HG03097 (cell line): ENCODE data around the gene MAST3.
"Not testable (repeated sequence)": the region's sequence is repeated elsewhere in the genome, so short reads cannot be mapped to it uniquely, and the experiment has no call there.

Experiments used
- ATAC-seq: cut with Tn5 transposase; IDR thresholded peaks from one replicate; pipeline ENCODE4 v1.9.1; 2021; ENCODE audit not compliant: unreplicated experiment, low FRiP score

Gene MAST3

DNA sequence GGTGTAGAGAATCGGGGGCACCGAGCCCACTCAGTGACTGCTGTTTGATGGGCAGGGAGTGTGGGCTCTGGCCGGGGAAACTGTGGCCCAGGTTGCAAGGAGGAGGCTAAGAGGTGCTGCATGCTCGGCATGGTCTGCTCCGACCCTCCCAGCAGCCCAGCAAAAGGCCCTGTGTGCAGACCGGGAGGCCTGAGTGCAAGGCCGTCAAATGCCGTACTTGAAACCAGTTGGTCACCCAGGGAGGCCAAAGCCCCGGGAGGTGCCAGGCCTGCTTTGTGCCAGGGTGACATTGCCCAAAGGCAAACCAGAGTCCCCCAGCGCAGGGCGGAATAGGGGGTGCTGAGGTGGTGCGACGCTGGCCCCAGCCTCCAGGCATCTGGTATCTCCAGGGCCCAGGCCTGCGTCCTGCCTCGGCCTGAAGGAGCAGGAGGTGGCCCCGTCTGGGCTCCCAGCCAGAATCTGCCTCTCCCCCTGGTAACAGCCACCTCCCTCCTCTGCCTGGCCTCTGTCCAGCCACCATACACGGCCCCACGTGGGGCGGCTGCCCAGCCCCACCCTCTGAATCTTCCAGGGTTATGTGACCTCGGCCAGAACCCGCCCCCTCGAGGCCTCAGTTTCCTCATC, 59.4 kb downstream of the MAST3 start:
- no peak for ATAC-seq

DNA sequence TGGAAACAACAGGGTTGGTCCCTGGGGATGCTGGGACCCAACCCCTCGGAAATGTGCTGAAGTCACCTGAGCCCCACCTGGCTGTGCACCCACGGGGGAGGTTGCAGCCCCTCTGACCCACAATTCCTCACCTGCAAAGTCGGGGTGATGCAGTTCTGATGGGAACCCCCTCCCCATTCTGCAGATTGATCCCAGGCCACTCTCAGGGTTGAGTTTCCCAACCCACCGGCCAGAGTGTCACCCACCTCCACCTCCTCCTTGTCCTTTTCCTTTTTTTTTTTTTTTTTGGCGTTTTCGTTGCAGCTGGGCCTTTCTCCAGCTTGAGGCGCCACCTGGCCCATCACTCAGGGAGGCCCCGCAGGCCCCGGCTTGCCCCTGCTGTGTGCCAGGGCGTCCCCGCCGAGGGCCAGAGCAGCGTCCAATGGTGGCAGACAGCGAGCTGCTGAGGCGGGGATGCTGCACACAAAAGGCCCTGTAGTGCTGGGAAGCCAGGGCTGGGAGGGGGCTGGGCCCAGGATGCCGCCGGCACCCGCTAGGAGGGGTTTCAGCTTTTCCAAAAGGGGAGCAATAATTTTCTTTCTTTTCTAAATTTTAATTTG, 60.0 kb downstream of the MAST3 start:
- ATAC-seq: no peak

DNA sequence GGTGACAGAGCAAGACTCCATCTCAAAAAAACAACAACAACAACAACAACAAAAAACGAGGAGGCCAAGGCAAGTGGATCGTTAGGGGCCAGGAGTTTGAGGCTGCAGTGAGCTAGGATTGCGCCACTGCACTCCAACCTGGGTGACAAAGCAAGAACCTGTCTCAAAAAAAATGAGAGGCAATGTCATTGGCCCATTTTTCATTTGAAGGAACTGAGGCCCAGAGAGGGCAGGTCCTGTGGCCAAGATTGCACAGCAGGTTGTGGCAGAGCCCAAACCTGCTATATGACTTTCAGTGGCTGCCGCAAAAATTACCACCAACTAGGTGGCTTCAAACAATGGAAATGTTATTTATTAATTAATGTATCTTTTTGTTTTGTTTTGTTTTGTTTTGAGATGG, 60.9 kb downstream of the MAST3 start:
- ATAC-seq: no peak

DNA sequence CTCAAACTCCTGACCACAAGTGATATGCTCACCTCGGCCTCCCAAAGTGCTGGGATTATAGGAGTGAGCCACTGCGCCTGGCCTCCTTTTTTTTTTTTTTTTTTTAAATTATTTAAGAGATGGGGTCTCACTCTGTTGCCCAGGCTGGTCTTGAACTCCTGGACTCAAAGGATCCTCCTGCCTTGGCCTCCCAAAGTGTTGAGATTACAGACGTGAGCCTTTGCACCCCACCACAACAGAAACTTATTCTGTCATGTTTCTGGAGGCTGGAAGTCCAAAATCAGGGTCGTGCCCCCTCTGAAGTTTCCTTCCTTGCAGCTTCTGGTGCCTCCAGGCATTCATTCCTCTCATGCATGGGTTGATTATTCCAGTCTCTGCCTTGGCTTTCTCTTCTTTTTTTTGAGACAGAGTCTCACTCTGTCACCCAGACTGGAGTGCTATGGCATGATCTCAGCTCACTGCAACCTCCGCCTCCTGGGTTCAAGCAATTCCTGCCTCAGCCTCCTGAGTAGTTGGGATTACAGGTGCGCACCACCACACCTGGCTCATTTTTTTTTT, 61.6 kb downstream of the MAST3 start:
- not testable (repeated sequence) for ATAC-seq

DNA sequence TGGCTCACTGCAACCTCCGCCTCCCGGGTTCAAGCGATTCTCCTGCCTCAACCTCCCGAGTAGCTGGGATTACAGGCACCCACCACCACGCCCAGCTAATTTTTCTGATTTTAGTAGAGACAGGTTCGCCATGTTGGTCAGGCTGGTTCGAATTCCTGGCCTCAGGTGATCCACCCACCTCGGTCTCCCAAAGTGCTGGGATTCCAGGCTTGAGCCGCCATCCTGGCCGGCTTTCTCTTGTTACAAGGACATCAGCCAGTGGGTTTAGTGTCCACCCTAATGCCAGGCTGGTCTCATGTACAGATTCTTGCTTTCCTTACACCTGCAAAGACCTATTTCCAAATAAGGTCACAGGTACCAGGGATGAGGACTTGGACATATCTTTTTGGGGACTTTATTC, 62.2 kb downstream of the MAST3 start:
- ATAC-seq: no peak

DNA sequence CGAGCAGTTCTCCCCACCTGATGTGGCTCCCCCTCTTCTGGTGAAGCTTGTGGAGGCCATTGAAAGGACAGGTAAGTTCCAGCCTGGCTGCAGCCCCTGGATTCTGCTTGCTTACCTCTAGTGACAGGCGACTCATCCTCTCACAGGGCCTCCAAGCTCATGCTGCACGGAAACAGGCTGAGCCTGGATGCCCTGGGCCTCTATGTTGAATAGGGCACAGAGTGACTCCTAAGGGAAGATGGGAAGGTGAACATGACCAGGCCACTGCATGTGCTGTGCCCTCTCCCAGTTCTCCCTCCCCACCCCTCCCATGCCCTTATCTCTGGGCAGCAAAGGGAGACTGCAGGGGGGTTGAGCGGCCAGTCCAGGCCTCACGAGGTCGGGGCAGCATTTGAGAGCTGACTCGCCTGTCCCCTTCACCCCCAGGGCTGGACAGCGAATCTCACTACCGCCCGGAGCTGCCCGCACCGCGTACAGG, 63.0 kb downstream of the MAST3 start:
- ATAC-seq: no peak

DNA sequence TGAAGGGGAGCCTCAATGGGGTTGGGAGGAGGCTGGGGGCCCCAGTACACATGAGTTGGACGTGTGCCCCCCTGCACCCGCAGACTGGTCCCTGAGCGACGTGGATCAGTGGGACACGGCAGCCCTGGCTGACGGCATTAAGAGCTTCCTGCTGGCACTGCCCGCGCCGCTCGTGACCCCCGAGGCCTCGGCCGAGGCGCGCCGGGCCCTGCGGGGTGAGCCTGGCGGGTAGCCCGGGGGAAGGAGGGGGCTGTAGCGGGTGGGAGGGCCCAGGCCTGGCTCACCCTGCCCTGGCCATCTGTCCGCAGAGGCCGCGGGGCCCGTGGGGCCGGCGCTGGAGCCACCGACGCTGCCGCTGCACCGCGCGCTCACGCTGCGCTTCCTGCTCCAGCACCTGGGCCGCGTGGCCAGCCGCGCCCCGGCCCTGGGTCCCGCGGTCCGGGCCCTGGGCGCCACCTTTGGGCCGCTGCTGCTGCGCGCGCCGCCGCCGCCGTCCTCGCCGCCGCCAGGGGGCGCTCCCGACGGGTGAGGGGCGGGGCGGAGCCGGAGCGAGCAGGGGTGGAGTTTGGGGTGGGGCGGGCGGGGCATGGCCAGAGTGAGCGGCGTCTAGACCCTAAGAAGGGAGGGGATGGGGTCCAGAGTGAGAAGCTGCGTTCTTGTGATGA, 63.5 kb downstream of the MAST3 start:
- ATAC-seq: peak; percentile 60

DNA sequence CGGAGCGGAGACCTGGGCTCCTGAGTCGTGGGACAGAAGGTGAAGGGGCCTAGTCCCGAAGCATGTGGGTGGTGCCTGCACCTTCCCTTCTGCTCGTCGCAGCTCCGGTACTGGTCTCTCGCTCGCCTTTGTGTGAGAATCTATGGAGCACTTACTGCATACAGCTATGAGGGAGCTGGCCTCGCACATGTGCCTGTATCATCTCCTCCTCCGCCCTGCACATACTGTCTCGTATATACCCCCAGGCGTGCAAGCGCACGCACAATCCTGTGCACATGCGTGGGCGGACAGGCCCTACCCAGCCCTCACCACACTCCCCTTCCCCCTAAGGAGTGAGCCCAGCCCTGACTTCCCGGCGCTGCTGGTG, 64.0 kb downstream of the MAST3 start:
- ATAC-seq: no peak

DNA sequence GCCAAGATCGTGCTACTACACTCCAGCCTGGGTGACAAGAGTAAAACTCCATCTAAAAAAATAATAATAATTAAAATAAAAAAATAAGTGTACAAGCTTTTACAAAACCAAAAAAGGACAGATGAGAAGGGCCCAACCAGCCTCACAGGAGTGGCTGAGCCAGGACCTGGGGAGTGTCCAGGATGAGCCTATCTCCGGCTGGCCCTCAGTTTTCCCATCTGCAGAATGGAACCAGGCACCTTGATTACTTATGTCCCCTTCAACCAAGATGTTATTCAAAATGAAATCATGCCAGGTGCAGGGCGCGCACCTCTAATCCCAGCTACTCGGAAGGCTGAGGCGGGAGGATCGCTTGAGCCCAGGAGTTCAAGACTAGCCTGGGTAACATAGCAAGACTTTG, 66.5 kb downstream of the MAST3 start:
- ATAC-seq: no peak

DNA sequence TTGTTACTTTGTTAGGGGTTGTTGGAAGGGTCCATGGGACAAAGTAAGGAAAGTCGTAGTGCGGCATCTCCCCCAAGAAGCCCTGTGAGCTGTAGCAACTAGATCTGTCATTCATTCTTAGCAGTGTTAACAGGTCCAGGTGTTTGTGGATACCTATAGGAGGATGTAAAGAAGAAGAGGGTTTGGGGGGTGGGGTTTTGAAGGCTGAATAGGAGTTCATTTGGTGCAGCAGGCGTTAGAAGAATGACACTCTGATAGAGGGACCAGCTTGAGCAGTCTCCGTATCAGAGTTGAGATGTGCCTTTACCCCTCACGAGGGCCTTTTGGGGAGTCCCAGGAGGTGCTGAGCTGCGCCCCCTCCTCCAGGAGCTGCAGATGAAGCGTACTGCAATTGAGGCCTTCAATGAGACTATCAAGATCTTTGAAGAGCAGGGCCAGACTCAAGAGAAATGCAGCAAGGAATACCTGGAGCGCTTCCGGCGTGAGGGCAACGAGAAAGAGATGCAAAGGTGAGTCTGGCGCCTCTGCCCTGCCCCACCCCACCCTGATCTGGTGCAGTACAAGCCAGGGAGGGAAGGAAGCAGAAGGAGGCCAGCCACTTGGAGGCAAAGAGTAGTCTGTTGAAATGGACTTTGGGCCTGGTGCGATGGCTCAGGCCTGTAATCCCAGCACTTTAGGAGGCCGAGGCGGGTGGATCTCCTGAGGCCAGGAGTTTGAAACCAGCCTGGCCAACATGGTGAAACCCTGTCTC, 68.4 kb downstream of the MAST3 start:
- no peak for ATAC-seq

DNA sequence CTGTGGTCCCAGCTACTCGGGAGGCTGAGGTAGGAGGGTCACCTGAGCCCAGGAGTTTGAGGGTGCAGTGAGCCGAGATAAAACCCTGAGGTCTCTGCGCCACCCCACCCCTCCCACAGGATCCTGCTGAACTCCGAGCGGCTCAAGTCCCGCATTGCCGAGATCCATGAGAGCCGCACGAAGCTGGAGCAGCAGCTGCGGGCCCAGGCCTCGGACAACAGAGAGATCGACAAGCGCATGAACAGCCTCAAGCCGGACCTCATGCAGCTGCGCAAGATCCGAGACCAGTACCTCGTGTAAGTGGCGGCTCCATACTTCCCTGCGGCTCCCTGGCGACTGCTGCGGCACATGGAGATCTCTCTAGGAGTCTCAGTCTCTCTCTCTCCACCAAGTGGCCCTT, 69.4 kb downstream of the MAST3 start:
- ATAC-seq: no peak

DNA sequence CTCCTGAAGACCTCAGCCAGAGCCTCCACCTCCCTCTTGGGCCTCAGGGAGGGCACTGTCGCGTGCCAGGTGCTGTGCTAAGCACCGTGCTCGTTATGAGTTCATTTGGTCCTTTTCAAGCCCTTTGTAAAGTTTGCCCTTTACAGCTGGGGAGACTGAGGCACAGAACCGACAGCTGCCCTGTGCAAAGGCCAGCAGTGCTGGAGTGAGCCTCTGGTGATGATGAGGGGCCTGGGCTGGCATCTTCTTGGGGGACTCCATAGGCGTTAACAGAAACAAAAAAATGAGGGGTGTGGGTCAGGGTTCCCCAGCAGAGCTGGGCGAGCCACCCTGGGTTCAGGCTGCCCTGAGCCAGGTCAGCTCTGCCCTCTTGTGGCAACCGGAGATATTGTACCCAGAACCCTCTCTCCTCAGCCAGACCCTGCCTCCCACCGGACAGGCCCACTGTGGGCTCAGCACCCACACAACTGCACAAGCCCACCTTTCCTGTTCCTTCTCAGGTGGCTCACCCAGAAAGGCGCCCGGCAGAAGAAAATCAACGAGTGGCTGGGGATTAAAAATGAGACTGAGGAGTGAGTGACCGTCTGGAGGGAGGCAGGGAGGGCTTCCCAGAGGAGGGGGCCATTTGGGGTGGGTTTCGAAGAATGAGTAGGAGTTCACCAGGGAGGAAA, 70.5 kb downstream of the MAST3 start:
- ATAC-seq: no peak

DNA sequence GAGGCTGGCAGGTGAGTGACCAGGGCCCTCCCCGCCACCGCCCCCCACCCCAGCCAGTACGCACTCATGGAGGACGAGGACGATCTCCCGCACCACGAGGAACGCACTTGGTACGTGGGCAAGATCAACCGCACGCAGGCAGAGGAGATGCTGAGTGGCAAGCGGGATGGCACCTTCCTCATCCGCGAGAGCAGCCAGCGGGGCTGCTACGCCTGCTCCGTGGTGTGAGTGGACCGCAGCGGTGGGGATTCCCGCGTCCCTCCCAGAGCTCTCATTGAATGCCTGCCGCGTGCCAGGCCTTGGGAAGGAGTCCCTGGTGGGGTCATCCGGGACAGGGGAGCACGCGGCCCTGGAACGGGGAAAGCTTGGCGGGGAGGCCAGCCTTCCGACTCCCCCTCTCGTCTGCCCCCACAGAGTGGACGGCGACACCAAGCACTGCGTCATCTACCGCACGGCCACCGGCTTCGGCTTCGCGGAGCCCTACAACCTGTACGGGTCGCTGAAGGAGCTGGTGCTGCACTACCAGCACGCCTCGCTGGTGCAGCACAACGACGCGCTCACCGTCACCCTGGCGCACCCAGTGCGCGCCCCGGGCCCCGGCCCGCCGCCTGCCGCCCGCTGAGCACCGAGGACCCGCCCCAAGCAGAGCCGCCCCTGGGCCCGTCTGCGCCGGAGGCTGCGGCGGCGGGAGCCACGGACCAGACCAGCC, 71.2 kb downstream of the MAST3 start:
- ATAC-seq: no peak

DNA sequence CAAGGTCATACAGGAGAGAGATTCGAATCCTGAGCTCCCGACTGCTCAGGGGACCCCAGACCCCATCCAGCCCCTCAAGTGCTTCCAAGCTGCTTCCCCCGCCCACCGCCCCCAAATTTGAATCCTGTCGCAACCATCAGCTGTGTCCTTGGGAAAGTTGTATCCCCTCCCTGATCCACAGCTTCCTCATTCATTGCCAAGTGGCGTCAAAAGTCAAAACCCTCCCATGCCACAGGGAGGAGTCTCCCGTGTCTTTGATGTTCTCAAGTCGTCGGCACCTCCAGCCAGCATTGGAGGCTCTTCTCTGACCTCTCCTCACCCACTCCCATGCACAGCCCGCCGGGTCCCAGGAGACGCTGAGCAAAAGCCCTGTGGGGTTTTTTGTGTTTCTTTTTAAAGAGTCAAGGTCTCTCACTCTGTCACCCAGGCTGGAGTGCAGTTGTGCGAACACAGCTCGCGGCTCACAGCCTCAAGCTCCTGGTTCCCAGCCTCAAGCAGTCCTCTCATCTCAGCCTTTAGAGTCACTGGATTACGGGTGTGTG, 73.2 kb downstream of the MAST3 start:
- no peak for ATAC-seq

DNA sequence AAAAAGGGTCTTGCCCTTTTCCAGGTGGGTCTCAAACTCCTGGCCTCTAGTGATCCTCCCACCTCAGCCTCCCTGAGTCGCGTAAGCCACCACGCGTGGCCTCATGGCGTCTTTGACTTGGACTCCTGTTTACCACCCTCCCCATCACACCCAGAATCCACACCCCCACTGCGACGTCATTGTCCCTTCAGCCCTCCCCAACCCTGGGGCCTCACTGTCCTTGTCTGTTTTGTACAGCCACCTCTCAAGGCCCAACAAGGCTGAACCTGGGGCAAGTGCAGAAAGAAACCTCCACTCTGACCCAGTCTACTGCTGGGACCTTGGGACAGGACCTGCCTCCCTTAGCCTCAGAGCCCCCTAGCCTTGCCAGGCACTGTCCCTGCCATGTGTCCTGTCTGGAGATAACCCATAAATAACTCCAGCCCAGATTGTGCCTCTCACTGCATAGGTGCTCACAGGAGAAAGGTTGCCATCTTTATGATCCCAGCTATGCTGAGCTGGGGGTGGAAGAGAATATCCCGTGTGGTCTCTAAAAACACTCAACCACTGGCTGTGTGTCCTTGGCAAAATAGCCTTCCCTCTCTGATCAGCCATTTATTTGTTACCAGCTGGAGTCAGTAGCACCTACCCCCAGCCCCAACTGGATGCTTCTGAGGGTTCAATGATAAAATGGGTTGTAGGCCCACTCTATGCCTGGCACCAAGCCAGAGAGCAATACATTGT, 74.2 kb downstream of the MAST3 start:
- ATAC-seq: no peak

DNA sequence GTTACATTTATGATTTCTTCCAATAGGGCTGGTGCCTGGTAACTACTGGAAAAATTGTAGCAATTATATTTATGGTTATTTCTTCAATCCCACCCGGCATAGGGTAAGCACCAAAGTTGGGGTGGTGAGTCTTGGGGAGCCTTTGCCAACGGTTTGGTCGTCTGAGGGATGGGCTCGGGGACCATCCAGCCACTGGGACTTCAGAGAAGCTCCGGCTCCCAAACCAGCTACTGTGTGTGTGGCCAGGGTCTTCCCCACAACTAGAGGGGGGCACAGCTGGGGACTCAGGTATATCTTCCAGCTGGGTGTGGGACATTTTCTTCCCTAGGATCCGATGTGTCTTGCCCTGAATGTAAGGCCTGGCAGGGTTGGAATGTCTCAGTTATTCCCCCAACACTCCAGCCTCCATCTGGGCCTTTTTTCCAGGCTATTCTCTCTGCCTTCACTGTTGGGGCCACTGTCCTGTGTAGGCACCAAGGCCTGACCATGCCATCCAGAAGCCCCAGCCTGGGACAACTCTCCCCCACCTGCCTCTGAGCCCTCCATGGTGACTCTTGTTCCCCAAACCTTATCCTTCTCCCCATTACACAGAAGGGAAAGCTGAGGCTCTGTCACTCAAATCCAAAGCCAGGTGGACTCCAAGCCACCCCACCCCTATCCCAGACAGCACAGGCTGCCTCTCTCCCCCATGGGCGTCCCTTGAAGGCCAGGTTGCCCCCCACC, 74.9 kb downstream of the MAST3 start:
- no peak for ATAC-seq

DNA sequence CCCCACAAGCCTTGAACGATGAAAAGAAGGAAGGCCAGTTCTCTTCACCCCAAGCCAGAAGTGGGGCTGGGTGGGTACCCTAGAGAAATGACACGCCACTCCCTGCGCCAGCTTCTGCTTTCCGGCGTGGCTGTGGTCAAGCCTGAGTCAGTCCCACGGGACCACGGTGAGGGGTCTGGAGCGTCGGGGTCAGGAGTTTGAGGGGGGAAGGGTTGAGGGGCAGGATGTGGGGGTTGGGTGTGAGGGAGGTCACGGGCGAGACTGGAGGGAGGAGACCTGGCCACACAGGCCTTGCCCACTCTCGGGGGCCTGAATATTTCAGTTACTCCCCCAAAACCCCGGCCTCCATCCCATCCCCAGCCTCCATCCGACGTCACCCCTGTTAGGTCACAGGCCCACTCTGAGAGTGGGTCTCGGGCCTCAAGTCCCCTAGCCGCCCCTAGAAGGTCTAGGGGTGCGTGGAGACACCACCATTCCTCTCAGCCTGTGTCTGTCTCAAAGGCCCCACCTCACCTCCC, 75.5 kb downstream of the MAST3 start:
- ATAC-seq: peak; percentile 21

DNA sequence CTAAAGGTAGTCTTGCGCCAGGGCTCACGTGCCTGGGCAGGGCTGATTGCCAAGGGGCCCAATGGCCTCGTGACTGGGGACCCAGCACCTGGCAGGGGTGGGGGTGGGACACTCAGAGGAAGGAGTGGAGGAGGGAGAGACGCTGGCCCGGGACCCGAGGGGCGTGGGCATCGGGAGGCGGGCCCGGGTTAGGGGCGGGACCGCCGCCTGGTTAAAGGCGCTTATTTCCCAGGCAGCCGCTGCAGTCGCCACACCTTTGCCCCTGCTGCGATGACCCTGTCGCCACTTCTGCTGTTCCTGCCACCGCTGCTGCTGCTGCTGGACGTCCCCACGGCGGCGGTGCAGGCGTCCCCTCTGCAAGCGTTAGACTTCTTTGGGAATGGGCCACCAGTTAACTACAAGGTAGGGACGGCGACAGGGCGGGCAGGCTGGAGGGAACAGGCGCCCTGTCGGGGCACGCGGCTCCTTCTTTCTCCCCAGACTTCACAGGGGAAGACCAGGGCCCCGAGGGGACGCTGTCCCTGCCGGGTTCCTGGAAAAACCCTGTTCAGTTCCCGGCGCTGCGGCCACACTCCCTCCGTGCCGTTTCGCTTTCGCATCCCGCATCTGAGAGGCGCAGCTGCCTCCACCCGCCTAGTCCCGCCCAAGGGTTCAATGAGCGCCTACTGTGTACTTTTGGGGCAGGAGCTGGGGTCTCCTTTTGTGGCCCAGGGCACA, 76.2 kb downstream of the MAST3 start, which contains the start of gene IFI30:
IFI30 (plus strand) TSS at position 242 of the 717 bp plus-strand sequence; CDS start at position 271, 29 bp downstream.
- ATAC-seq: peak; percentile 42
